ENCODE data around the gene SLC9A5.

Gene SLC9A5

DNA sequence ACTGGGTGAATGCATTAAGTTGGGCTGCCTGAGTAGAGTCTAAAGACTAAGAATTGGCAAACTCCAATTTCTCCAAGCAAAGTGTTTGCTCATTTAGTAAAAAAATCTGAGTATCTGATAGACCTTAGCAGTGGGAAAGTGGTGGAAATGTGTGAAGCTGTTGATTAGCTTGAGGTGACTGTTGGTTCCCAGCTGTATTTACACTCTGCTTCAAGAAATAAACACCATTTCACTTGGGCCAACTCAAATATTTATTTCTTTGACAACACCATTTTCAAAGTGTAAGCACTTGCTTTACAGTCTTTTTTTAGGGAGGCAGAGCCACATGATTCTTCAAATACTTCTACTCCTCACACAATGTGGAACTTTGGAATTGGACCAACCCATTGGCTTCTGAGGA is 69.1 kb downstream of the SLC9A5 start:
- no peak for DNase-seq
